HCT116 (cell line): Measurements from ENCODE around the gene METTL1. TPM values are rescaled to one million over a fixed set of nuclear protein-coding genes. Genes with fewer than 3 reads are reported as not detected.

Source experiments
- ATAC-seq: fragments of 200-7000 bp; cut with Tn5 transposase; 2 replicates; pipeline ENCODE4 v1.9.1; 2020; ENCODE audit warnings: mild to moderate bottlenecking, moderate library complexity
- BruUV-seq: library from RNA; stranded (reverse); fragments of 400-500 nt; replicated peaks from 2 replicates; lab custom pipeline; 2021; lab: Mats Ljungman, UMichigan
- CTCF ChIA-PET: fragments of 300-600 bp; sonication (Branson Sonifier 250); formaldehyde crosslinking; loops from one replicate; lab custom pipeline; 2021; ENCODE audit warnings: antibody characterized with exemption; lab: Charles Lee
- POLR2A ChIA-PET: fragments of 300-600, 350-600 bp; sonication (Branson Sonifier 250); formaldehyde crosslinking; loops from one replicate; lab custom pipeline; 2021; ENCODE audit warnings: antibody characterized with exemption; lab: Charles Lee
- RAD21 ChIA-PET, 2 experiments: fragments of 300-600 bp; sonication (Branson Sonifier 250); formaldehyde crosslinking; loops; one replicate each; lab custom pipeline; 2023; ENCODE audit warnings: low total read pairs in 2 of 2; ENCODE audit not compliant: uncharacterized antibody in 2 of 2, unreplicated experiment in 2 of 2, low non-redundant PET in 1 of 2; lab: Charles Lee
- DNase-seq: peaks from one replicate; pipeline ENCODE4 v3.0.0-alpha.2; 2010; ENCODE audit warnings: low read depth, low spot score
- H2AFZ ChIP-seq: fragments of 200-600 bp; shearing (Covaris generic), sonication (generic); 2 replicates; pipeline ENCODE4 v1.6.1; 2017; ENCODE audit warnings: low read depth, mixed run types, mixed read lengths, antibody characterized with exemption, low read length; ENCODE audit not compliant: poor library complexity, severe bottlenecking
- H3K27ac ChIP-seq: 2 replicates; pipeline ENCODE4 v1.5.1; 2012; ENCODE audit warnings: low read depth, low read length
- H3K27me3 ChIP-seq: fragments of 200-600 bp; sonication (generic); 2 replicates; pipeline ENCODE4 v1.6.1; 2016; ENCODE audit warnings: mixed run types, low read length, mixed read lengths; ENCODE audit not compliant: insufficient read depth
- H3K36me3 ChIP-seq, 2 experiments: fragments of 200-500 bp in 1 of 2; fragments of 200-600 bp in 1 of 2; sonication (Bioruptor generic) in 1 of 2; sonication (generic) in 1 of 2; 2 replicates each; pipeline versions ENCODE4 v1.5.1 to v1.6.1; 2014 to 2016; ENCODE audit warnings: low read length in 2 of 2, inconsistent platforms in 1 of 2, mixed read lengths in 1 of 2, mixed run types in 1 of 2; ENCODE audit not compliant: insufficient read depth in 2 of 2, control insufficient read depth in 1 of 2
- H3K4me1 ChIP-seq, 2 experiments: fragments of 200-600 bp in 1 of 2; sonication (generic) in 1 of 2; 2 replicates each; pipeline versions ENCODE4 v1.5.1 to v1.6.1; 2012 to 2017; ENCODE audit warnings: low read length in 2 of 2, inconsistent platforms in 1 of 2, mild to moderate bottlenecking in 1 of 2, mixed read lengths in 1 of 2, mixed run types in 1 of 2, moderate library complexity in 1 of 2; ENCODE audit not compliant: insufficient read depth in 2 of 2, control insufficient read depth in 1 of 2
- H3K4me2 ChIP-seq: fragments of 200-600 bp; sonication (generic); 2 replicates; pipeline ENCODE4 v1.6.1; 2017; ENCODE audit warnings: mixed run types, low read length, mixed read lengths
- H3K4me3 ChIP-seq, 2 experiments: fragments of 200-600 bp in 1 of 2; sonication (generic) in 1 of 2; replicated peaks in 1 of 2; 2 replicates each; pipeline ENCODE4 v1.5.1; 2011 to 2016; ENCODE audit warnings: low read length in 2 of 2, control low read depth in 1 of 2, low read depth in 1 of 2, mild to moderate bottlenecking in 1 of 2, mixed read lengths in 1 of 2, mixed run types in 1 of 2
- H3K79me2 ChIP-seq: fragments of 200-600 bp; sonication (generic); 2 replicates; pipeline ENCODE4 v1.6.1; 2017; ENCODE audit warnings: mild to moderate bottlenecking, mixed run types, low read length, moderate library complexity, mixed read lengths; ENCODE audit not compliant: insufficient read depth
- H3K9ac ChIP-seq: fragments of 200-600 bp; sonication (generic); 2 replicates; pipeline ENCODE4 v1.6.1; 2016; ENCODE audit warnings: low read length, mixed read lengths
- H3K9me2 ChIP-seq: fragments of 200-600 bp; sonication (generic), shearing (Covaris generic); 2 replicates; pipeline ENCODE4 v1.6.1; 2017; ENCODE audit warnings: mixed run types, mild to moderate bottlenecking, moderate library complexity; ENCODE audit not compliant: insufficient read depth
- H3K9me3 ChIP-seq, 2 experiments: fragments of 200-500 bp in 1 of 2; fragments of 200-600 bp in 1 of 2; sonication (Bioruptor generic) in 1 of 2; sonication (generic) in 1 of 2; 2 replicates each; pipeline ENCODE4 v1.6.1; 2014 to 2017; ENCODE audit warnings: low read length in 2 of 2, mixed read lengths in 2 of 2, inconsistent platforms in 1 of 2, low read depth in 1 of 2, mild to moderate bottlenecking in 1 of 2, mixed run types in 1 of 2, moderate library complexity in 1 of 2; ENCODE audit not compliant: control insufficient read depth in 1 of 2, insufficient read depth in 1 of 2
- H4K20me1 ChIP-seq: fragments of 200-600 bp; sonication (generic), shearing (Covaris generic); 2 replicates; pipeline ENCODE4 v1.6.1; 2017; ENCODE audit warnings: mixed run types, mild to moderate bottlenecking, moderate library complexity; ENCODE audit not compliant: insufficient read depth
- POLR2AphosphoS5 ChIP-seq: IDR thresholded peaks from 2 replicates; pipeline ENCODE4 v1.6.1; 2011; ENCODE audit warnings: mild to moderate bottlenecking, low read depth, low read length, moderate library complexity
- intact Hi-C: fragments of 100-400 bp; cut with micrococcal nuclease; formaldehyde crosslinking; loops from 2 replicates; pipeline ENCODE4 v1.10.0; 2022
- total RNA-seq: library from RNA; stranded (reverse); gene quantifications from one replicate; pipeline ENCODE4 v1.2.1, GENCODE V29; 2021; ENCODE audit not compliant: unreplicated experiment
- TF ChIP-seq, protein P1 (sequence below): IDR thresholded peaks from 2 replicates; pipeline ENCODE4 v1.6.1; 2012; ENCODE audit warnings: low read depth

METTL1 gene
- total RNA-seq, 1 experiment from 2014 or later = 56.6 TPM

- peak overlapping the region; percentile 69 to 76 for H3K4me3 ChIP-seq
- H3K4me2 ChIP-seq = peak overlapping the region; percentile 91
- DNase-seq = no peak
- peak; percentile 5 for ATAC-seq
- BruUV-seq = no TSS peak
- H3K9ac ChIP-seq = peak overlapping the region; percentile 90
- H3K9me2 ChIP-seq = no peaks in the 10 kb centered on the region
- H4K20me1 ChIP-seq = no peaks in the 10 kb centered on the region
- ChIA-PET POLR2A (interaction anchor here (1.6 kb wide), 1 partner anchor 11 kb away, joined by 7 read pairs; no protein-coding TSS in a partner anchor), CTCF (interaction anchor here (1.1 to 1.7 kb wide), 5 partner anchors 9 to 162 kb away, joined by 3 to 11 read pairs (median 4); no protein-coding TSS in a partner anchor), RAD21 (no interaction called here)
- H3K9me3 ChIP-seq = no peaks in the 10 kb centered on the region
- no peaks in the 10 kb centered on the region for H3K27me3 ChIP-seq
- TF ChIP-seq, protein P1, sequence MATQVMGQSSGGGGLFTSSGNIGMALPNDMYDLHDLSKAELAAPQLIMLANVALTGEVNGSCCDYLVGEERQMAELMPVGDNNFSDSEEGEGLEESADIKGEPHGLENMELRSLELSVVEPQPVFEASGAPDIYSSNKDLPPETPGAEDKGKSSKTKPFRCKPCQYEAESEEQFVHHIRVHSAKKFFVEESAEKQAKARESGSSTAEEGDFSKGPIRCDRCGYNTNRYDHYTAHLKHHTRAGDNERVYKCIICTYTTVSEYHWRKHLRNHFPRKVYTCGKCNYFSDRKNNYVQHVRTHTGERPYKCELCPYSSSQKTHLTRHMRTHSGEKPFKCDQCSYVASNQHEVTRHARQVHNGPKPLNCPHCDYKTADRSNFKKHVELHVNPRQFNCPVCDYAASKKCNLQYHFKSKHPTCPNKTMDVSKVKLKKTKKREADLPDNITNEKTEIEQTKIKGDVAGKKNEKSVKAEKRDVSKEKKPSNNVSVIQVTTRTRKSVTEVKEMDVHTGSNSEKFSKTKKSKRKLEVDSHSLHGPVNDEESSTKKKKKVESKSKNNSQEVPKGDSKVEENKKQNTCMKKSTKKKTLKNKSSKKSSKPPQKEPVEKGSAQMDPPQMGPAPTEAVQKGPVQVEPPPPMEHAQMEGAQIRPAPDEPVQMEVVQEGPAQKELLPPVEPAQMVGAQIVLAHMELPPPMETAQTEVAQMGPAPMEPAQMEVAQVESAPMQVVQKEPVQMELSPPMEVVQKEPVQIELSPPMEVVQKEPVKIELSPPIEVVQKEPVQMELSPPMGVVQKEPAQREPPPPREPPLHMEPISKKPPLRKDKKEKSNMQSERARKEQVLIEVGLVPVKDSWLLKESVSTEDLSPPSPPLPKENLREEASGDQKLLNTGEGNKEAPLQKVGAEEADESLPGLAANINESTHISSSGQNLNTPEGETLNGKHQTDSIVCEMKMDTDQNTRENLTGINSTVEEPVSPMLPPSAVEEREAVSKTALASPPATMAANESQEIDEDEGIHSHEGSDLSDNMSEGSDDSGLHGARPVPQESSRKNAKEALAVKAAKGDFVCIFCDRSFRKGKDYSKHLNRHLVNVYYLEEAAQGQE = no peak
- peak; percentile 33; the same call in 1 of the 2 replicates for TF ChIP-seq POLR2AphosphoS5
- peaks cover 10 to 37% of the 10 kb centered on the region in 2 experiments; a peak in 3 of 4 replicates for H3K4me1 ChIP-seq
- peak overlapping the region; percentile 76 for H3K27ac ChIP-seq
- peaks cover 15% of the 10 kb centered on the region for H3K79me2 ChIP-seq
- intact Hi-C loops = no loop called here
- H3K36me3 ChIP-seq = peaks cover 16 to 22% of the 10 kb centered on the region in 2 experiments; a peak in 3 of 4 replicates
- H2AFZ ChIP-seq = no peak overlapping the region
Measured at GRCh38 chr12:57745485-57745881, 26.4 kb downstream of the METTL1 start.
